IMR-90 (cell line): ENCODE measurements around the gene TLR3. TPM values are rescaled to one million over a fixed set of nuclear protein-coding genes. Genes with fewer than 3 reads are reported as not detected.

Experiments used
- ATAC-seq: fragments of 200-7000 bp; cut with Tn5 transposase; 2 replicates; pipeline ENCODE4 v1.9.1; 2020; ENCODE audit warnings: low read depth, mild to moderate bottlenecking, moderate library complexity
- BruUV-seq: library from RNA; stranded (reverse); fragments of 400-500 nt; replicated peaks from 2 replicates; lab custom pipeline; 2021; lab: Mats Ljungman, UMichigan
- CTCF ChIA-PET: fragments of 300-600 bp; formaldehyde crosslinking; extraction: SDS; loops from one replicate; lab custom pipeline; 2021; ENCODE audit warnings: antibody characterized with exemption; lab: Yijun Ruan, JAX
- POLR2A ChIA-PET: fragments of 300-600 bp; sonication (Branson Sonifier 250); formaldehyde crosslinking; loops from one replicate; lab custom pipeline; 2022; ENCODE audit warnings: antibody characterized with exemption; ENCODE audit not compliant: unreplicated experiment; lab: Charles Lee
- DNase-seq: peaks from one replicate; pipeline ENCODE4 v3.0.0; 2013
- H2AFZ ChIP-seq: replicated peaks from 2 replicates; pipeline ENCODE3; 2013; ENCODE audit warnings: low read length, mild to moderate bottlenecking; ENCODE audit not compliant: poor library complexity
- H2AK5ac ChIP-seq: 2 replicates; pipeline ENCODE4 v1.6.1; 2013; ENCODE audit warnings: low read depth, low read length, inconsistent platforms
- H2AK9ac ChIP-seq: replicated peaks from 2 replicates; pipeline ENCODE3; 2013; ENCODE audit warnings: mild to moderate bottlenecking, low read depth, low read length, moderate library complexity; ENCODE audit not compliant: poor library complexity
- H2BK120ac ChIP-seq: 2 replicates; pipeline ENCODE4 v1.6.1; 2013; ENCODE audit warnings: low read depth, low read length, inconsistent platforms
- H2BK15ac ChIP-seq: 3 replicates; pipeline ENCODE4 v1.6.1; 2013; ENCODE audit warnings: low read depth, low read length, inconsistent platforms
- H2BK20ac ChIP-seq: 2 replicates; pipeline ENCODE4 v1.6.1; 2013; ENCODE audit warnings: low read depth, mild to moderate bottlenecking, inconsistent platforms, low read length, moderate library complexity
- H2BK5ac ChIP-seq: 2 replicates; pipeline ENCODE4 v1.6.1; 2013; ENCODE audit warnings: mild to moderate bottlenecking, low read depth, low read length, inconsistent platforms; ENCODE audit not compliant: poor library complexity, severe bottlenecking
- H3K14ac ChIP-seq: replicated peaks from 2 replicates; pipeline ENCODE4 v1.6.1; 2013; ENCODE audit warnings: low read depth, low read length, inconsistent platforms
- H3K18ac ChIP-seq: 2 replicates; pipeline ENCODE4 v1.6.1; 2013; ENCODE audit warnings: low read depth, low read length, control low read depth
- H3K23ac ChIP-seq: 2 replicates; pipeline ENCODE4 v1.6.1; 2013; ENCODE audit warnings: low read depth, low read length, inconsistent platforms
- H3K27ac ChIP-seq: 2 replicates; pipeline ENCODE4 v1.5.1; 2013; ENCODE audit warnings: mild to moderate bottlenecking, control low read depth, low read length; ENCODE audit not compliant: insufficient read depth
- H3K27me3 ChIP-seq: 2 replicates; pipeline ENCODE4 v1.6.1; 2013; ENCODE audit warnings: low read length; ENCODE audit not compliant: control insufficient read depth, insufficient read depth
- H3K36me3 ChIP-seq: 2 replicates; pipeline ENCODE4 v1.6.1; 2013; ENCODE audit warnings: low read length, mixed read lengths; ENCODE audit not compliant: control insufficient read depth, insufficient read depth
- H3K4ac ChIP-seq: 2 replicates; pipeline ENCODE4 v1.6.1; 2013; ENCODE audit warnings: low read depth, low read length, inconsistent platforms
- H3K4me1 ChIP-seq: 2 replicates; pipeline ENCODE4 v1.6.1; 2013; ENCODE audit warnings: low read length, mixed read lengths; ENCODE audit not compliant: control insufficient read depth, insufficient read depth
- H3K4me2 ChIP-seq: 2 replicates; pipeline ENCODE4 v1.6.1; 2013; ENCODE audit warnings: low read depth, mild to moderate bottlenecking, control low read depth, low read length, moderate library complexity
- H3K4me3 ChIP-seq: 2 replicates; pipeline ENCODE4 v1.5.1; 2013; ENCODE audit warnings: low read depth, mild to moderate bottlenecking, control low read depth, low read length, moderate library complexity; ENCODE audit not compliant: insufficient read depth
- H3K56ac ChIP-seq: 2 replicates; pipeline ENCODE4 v1.6.1; 2013; ENCODE audit warnings: low read length, inconsistent platforms; ENCODE audit not compliant: insufficient read depth; ENCODE audit errors: extremely low read depth
- H3K79me1 ChIP-seq, 2 experiments: 2 replicates each; pipeline ENCODE4 v1.6.1; 2013; ENCODE audit warnings: low read length in 2 of 2, inconsistent platforms in 1 of 2, low read depth in 1 of 2
- H3K9ac ChIP-seq: 2 replicates; pipeline ENCODE4 v1.6.1; 2013; ENCODE audit warnings: low read depth, low read length, control low read depth
- H3K9me1 ChIP-seq: 2 replicates; pipeline ENCODE4 v1.6.1; 2013; ENCODE audit warnings: low read length, inconsistent platforms; ENCODE audit not compliant: insufficient read depth
- H3K9me3 ChIP-seq: 2 replicates; pipeline ENCODE4 v1.6.1; 2013; ENCODE audit warnings: low read length; ENCODE audit not compliant: control insufficient read depth, insufficient read depth
- H4K20me1 ChIP-seq: 2 replicates; pipeline ENCODE4 v1.6.1; 2013; ENCODE audit warnings: low read length, inconsistent platforms; ENCODE audit not compliant: insufficient read depth
- H4K5ac ChIP-seq: 2 replicates; pipeline ENCODE4 v1.6.1; 2013; ENCODE audit warnings: mild to moderate bottlenecking, low read depth, low read length, control low read depth
- H4K8ac ChIP-seq, 2 experiments: 2 replicates each; pipeline ENCODE4 v1.6.1; 2013; ENCODE audit warnings: low read depth in 2 of 2, low read length in 2 of 2, control low read depth in 1 of 2, inconsistent platforms in 1 of 2
- H4K91ac ChIP-seq: 2 replicates; pipeline ENCODE4 v1.6.1; 2013; ENCODE audit warnings: low read depth, low read length, inconsistent platforms; ENCODE audit not compliant: insufficient read depth
- BHLHE40 ChIP-seq: fragments of 150-350 bp; IDR thresholded peaks from 2 replicates; pipeline ENCODE4 v1.6.1; 2016; ENCODE audit warnings: mild to moderate bottlenecking, low read depth, low read length
- CEBPB ChIP-seq: IDR thresholded peaks from 2 replicates; pipeline ENCODE4 v1.6.1; 2012; ENCODE audit warnings: low read depth, low read length, improper control_type of control experiment
- CHD1 ChIP-seq: IDR thresholded peaks from 2 replicates; pipeline ENCODE4 v1.6.1; 2012; ENCODE audit warnings: low read depth, low read length, improper control_type of control experiment
- CTCF ChIP-seq: conservative IDR thresholded peaks from 2 replicates; pipeline ENCODE4 v1.5.1; 2012; ENCODE audit warnings: mild to moderate bottlenecking, low read depth, low read length, improper control_type of control experiment
- ELK1 ChIP-seq: fragments of 150-350 bp; IDR thresholded peaks from 2 replicates; pipeline ENCODE4 v1.6.1; 2016; ENCODE audit warnings: low read depth, mild to moderate bottlenecking, low read length, moderate library complexity, borderline replicate concordance
- FOS ChIP-seq: fragments of 150-350 bp; IDR thresholded peaks from 2 replicates; pipeline ENCODE4 v1.6.1; 2016; ENCODE audit warnings: low read depth, low read length
- MAFK ChIP-seq: IDR thresholded peaks from 2 replicates; pipeline ENCODE4 v1.6.1; 2012; ENCODE audit warnings: low read depth, low read length, improper control_type of control experiment
- MAZ ChIP-seq: IDR thresholded peaks from 2 replicates; pipeline ENCODE4 v1.6.1; 2012; ENCODE audit warnings: low read depth, mild to moderate bottlenecking, low read length, improper control_type of control experiment, moderate library complexity, borderline replicate concordance
- MXI1 ChIP-seq: IDR thresholded peaks from 2 replicates; pipeline ENCODE4 v1.6.1; 2012; ENCODE audit warnings: low read depth, mild to moderate bottlenecking, low read length, moderate library complexity, borderline replicate concordance
- NFE2L2 ChIP-seq: fragments of 150-350 bp; IDR thresholded peaks from 2 replicates; pipeline ENCODE4 v1.6.1; 2016; ENCODE audit warnings: low read depth, mild to moderate bottlenecking, low read length
- POLR2A ChIP-seq: IDR thresholded peaks from 2 replicates; pipeline ENCODE4 v1.6.1; 2012; ENCODE audit warnings: mild to moderate bottlenecking, low read depth, low read length
- RAD21 ChIP-seq: IDR thresholded peaks from 2 replicates; pipeline ENCODE4 v1.6.1; 2012; ENCODE audit warnings: low read length, improper control_type of control experiment
- RCOR1 ChIP-seq: IDR thresholded peaks from 2 replicates; pipeline ENCODE4 v1.6.1; 2012; ENCODE audit warnings: mild to moderate bottlenecking, low read length, improper control_type of control experiment; ENCODE audit not compliant: insufficient replicate concordance
- RFX5 ChIP-seq: IDR thresholded peaks from 2 replicates; pipeline ENCODE4 v1.8.0; 2012; ENCODE audit warnings: low read depth, mild to moderate bottlenecking, low read length, moderate library complexity
- SMC3 ChIP-seq: fragments of 150-350 bp; IDR thresholded peaks from 2 replicates; pipeline ENCODE4 v1.6.1; 2016; ENCODE audit warnings: low read depth, mild to moderate bottlenecking, antibody characterized with exemption, low read length, moderate library complexity
- WGBS, 2 experiments: methylation state at CpG; one replicate each; pipeline versions ENCODE4 v1.1.5 to v1.1.7; 2013; ENCODE audit warnings: missing lambda C conversion rate in 2 of 2; ENCODE audit not compliant: insufficient read length in 1 of 2; ENCODE audit errors: extremely low coverage in 2 of 2; 5-methylcytosine and 5-hydroxymethylcytosine counted together
- dilution Hi-C: fragments of 300-500 bp; cut with HindIII; formaldehyde crosslinking; loops from one replicate; pipeline ENCODE4 v1.14.3; 2018; ENCODE audit warnings: low sequenced_read_pairs; ENCODE audit not compliant: unreplicated experiment
- in situ Hi-C: fragments of 300-500 bp; cut with MboI; formaldehyde crosslinking; loops from 3 replicates; pipeline ENCODE4 v1.14.3; 2019; ENCODE audit warnings: low sequenced_read_pairs, inconsistent platforms, mixed read lengths
- intact Hi-C: fragments of 100-400 bp; cut with micrococcal nuclease; formaldehyde crosslinking; loops from 2 replicates; pipeline ENCODE4 v1.10.0; 2022
- polyA plus RNA-seq, 3 experiments: library from polyadenylated mRNA; depleted of rRNA; stranded (reverse); fragments of >200 nt; gene quantifications; 2 replicates each; pipeline ENCODE4 v1.2.3, GENCODE V29; 2012; ENCODE audit warnings: low replicate concordance in 1 of 3
- total RNA-seq: library from RNA; depleted of rRNA; stranded (reverse); fragments of >200 nt; gene quantifications from 2 replicates; pipeline ENCODE4 v1.2.3, GENCODE V29; 2012
- TF ChIP-seq, protein P1 (sequence below): fragments of 150-350 bp; IDR thresholded peaks from 2 replicates; pipeline ENCODE4 v1.6.1; 2017; ENCODE audit warnings: mild to moderate bottlenecking, antibody characterized with exemption, low read length, low read depth

Gene TLR3
- total and polyA plus RNA-seq, 2 of the 4 experiments (the other 2 are of a cell fraction), result 0.12 to 0.36 TPM

- Histone ChIP-seq H4K8ac (no peak overlapping the region), H3K4me1 (no peaks in the 10 kb centered on the region), H2BK5ac (no peak overlapping the region), H2AFZ (peak overlapping the region; percentile 51), H3K79me1 (no peaks in the 10 kb centered on the region), H2BK15ac (no peak overlapping the region), H3K4ac (no peak overlapping the region), H3K23ac (no peak overlapping the region), H4K20me1 (no peaks in the 10 kb centered on the region), H3K9me3 (no peaks in the 10 kb centered on the region), H2AK5ac (no peak overlapping the region), H2BK20ac (no peak overlapping the region), H3K4me2 (peak overlapping the region; percentile 60; the same call in 1 of the 2 replicates), H3K4me3 (no peak overlapping the region), H3K9me1 (no peaks in the 10 kb centered on the region), H3K27ac (no peak overlapping the region), H3K56ac (no peak overlapping the region), H4K91ac (no peak overlapping the region), H3K9ac (no peak overlapping the region), H3K14ac (no peak overlapping the region), H3K36me3 (no peaks in the 10 kb centered on the region), H3K18ac (no peak overlapping the region), H3K27me3 (peaks cover 2% of the 10 kb centered on the region; the same call in 1 of the 2 replicates), H4K5ac (no peak overlapping the region), H2AK9ac (no peak overlapping the region), H2BK120ac (no peak overlapping the region)
- CTCF ChIA-PET, result interaction anchor here (0.5 to 2.3 kb wide), 14 partner anchors 18 to 750 kb away, joined by 3 to 8 read pairs (median 3); partner anchors contain the start of gene TLR3
- in situ Hi-C loops (no loop called here), dilution Hi-C loops (no loop called here), intact Hi-C loops (loop anchor here (1.0 to 10.0 kb wide), 3 partner anchors 69 to 505 kb away; no protein-coding TSS in a partner anchor)
- POLR2A ChIA-PET, result no interaction called here
- ATAC-seq (peak; percentile 68), DNase-seq (peak; percentile 27)
- WGBS, 2 experiments, result no CpG with 5 or more reads among the region's 6 CpGs
- TF ChIP-seq POLR2A (no peak), CHD1 (no peak), ELK1 (no peak), MXI1 (no peak), RFX5 (no peak), CEBPB (no peak), SMC3 (no peak), MAFK (no peak), CTCF (peak; percentile 51), RCOR1 (no peak), BHLHE40 (no peak), MAZ (no peak), FOS (no peak), RAD21 (peak; percentile 54), NFE2L2 (no peak)
- TF ChIP-seq, protein P1, sequence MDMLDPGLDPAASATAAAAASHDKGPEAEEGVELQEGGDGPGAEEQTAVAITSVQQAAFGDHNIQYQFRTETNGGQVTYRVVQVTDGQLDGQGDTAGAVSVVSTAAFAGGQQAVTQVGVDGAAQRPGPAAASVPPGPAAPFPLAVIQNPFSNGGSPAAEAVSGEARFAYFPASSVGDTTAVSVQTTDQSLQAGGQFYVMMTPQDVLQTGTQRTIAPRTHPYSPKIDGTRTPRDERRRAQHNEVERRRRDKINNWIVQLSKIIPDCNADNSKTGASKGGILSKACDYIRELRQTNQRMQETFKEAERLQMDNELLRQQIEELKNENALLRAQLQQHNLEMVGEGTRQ, result no peak
- no TSS peak for BruUV-seq
Observed at GRCh38 chr4:186137196-186137794, 68.3 kb downstream of the TLR3 start.
